ENCODE measurements around the gene SRGAP3. TPM values are rescaled to one million over a fixed set of nuclear protein-coding genes. Genes with fewer than 3 reads are reported as not detected.

SRGAP3 gene
- total RNA-seq, 1 experiment from 2014 or later = not detected

DNA sequence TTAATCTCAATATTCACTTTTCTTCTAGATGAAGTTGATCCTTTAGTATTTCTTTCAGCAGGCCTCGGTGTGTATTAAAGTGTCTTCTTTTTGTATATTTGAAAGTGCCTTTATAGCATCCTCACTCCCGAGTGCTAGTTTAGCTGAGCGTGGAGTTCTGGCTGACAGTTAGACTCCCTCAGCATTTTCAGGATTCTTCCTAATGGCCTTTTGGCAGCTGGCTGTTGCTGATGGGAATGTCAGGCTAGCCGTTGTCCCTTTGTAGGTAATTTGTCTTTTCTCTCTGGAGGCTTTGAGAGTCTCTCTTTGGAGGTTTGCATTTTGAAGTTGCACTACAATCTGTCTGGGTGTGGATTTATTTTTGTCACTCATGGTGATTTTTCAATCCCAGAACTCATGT lies 94.4 kb downstream of the SRGAP3 start:
- Histone ChIP-seq H3K9me3 (replicated peaks) (no peaks in the 10 kb centered on the region), H3K27me3 (peaks cover 10% of the 10 kb centered on the region; the same call in 1 of the 2 replicates), H3K4me3 (no peak overlapping the region), H3K36me3 (no peaks in the 10 kb centered on the region), H3K4me1 (no peaks in the 10 kb centered on the region), H3K27ac (no peak overlapping the region)
- no peak for DNase-seq

DNA sequence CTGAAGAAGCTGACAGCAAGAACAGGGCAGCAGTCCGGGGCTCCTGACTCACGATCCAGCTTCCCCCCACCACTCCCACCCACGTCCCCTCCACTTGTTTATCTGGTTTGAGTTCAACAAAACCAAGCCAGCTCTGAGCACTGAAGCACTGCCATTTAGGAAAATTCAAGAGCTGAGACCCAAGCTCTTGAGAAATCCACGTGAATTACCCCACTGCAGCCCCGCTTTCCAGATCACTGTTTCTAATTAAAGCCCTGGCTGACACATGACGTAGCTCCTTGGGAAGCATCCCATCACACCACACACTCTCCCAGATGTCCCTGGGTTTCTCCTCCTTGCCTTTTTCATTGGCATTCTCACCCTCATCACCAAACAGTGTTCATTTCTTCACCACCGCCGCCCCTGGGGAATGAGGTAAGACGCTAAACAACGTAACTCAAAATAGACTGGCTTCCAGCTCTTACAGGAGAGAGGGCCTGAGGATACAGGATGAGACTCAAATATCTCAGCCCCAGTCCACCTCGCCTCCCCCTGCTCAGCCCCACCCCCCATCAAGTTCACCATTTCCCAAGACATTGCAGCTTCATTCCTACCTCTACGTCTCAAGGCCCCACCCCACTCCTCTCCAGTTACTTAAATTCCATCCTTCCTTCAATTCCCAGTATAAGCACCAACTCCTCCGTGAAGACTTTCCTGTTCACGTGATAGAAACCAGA lies 95.4 kb downstream of the SRGAP3 start:
- no peak for DNase-seq
- H3K9me3 ChIP-seq (replicated peaks) = no peaks in the 10 kb centered on the region

DNA sequence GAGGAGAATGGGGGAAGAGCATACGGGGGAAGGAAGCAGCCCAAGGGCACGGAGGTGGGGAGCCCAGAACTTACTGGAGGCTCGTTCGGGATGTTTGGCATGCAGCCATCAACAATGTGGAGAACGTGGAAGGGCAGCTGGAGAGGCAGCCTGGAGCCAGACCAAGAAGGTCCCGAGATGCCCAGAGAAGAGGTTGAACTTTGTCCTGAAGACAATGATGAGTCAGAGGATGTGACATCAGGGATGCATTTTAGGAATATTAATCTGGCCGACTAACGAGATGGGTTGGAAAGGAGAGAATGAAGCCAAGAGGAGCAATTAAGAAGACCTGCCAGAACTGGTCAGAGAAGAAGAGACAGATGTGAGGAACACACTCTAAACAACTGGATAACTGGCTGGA lies 98.2 kb downstream of the SRGAP3 start:
- Histone ChIP-seq H3K4me1 (no peaks in the 10 kb centered on the region), H3K4me3 (no peak overlapping the region), H3K27ac (no peak overlapping the region), H3K9me3 (replicated peaks) (no peaks in the 10 kb centered on the region), H3K36me3 (no peaks in the 10 kb centered on the region), H3K27me3 (peaks cover 14% of the 10 kb centered on the region; the same call in 1 of the 2 replicates)
- no peak for DNase-seq

More for the DNA sequence above, 95.4 kb downstream of the SRGAP3 start:
- H3K4me1 ChIP-seq = no peaks in the 10 kb centered on the region
- no peak overlapping the region for H3K4me3 ChIP-seq
- no peaks in the 10 kb centered on the region for H3K36me3 ChIP-seq
- no peak overlapping the region for H3K27ac ChIP-seq
- peaks cover 14% of the 10 kb centered on the region; the same call in 1 of the 2 replicates for H3K27me3 ChIP-seq

DNA sequence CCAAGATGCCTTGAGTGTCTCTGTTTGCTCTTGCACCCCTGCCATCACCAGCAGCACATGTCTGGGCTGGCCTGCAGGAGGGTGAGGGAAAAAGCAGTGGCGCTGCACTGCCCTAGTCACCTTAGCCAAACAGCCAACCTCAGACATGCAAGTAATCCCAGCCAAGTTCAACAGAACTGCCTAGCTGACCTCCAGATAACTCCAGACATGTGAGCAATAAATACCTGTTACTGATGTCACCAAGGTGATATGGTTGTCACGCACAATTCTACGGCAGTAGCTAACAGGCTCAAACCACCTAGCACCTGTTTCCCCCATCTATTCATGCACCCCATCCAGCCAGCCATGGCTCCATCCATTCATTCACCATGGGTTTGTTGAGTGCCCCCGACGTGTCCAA lies 99.9 kb downstream of the SRGAP3 start:
- no peak for DNase-seq
- H3K36me3 ChIP-seq = no peaks in the 10 kb centered on the region
- peaks cover 14% of the 10 kb centered on the region; the same call in 1 of the 2 replicates for H3K27me3 ChIP-seq
- no peak overlapping the region for H3K4me3 ChIP-seq
- H3K4me1 ChIP-seq = no peaks in the 10 kb centered on the region
- no peaks in the 10 kb centered on the region for H3K9me3 ChIP-seq (replicated peaks)
- H3K27ac ChIP-seq = no peak overlapping the region

DNA sequence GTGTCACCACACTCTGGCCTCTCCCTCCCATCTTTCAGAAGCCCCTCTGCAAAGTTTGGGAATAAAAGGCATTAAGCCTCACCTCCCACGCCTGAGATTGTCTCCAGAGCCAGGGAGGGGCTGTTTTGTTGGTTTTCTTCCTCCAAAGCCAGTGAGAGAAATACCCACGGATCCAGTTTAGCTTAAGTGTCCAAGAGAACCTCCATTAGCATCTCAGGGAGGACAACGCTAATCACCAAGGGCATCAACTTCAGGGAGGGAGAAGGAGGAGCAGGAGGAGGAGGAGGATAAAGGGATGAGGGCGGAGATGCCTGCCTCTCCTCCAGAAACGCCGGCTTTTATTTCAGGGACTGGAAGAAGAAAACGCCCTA lies 101.6 kb downstream of the SRGAP3 start:
- Histone ChIP-seq H3K27me3 (peaks cover 14% of the 10 kb centered on the region; the same call in 1 of the 2 replicates), H3K4me3 (no peak overlapping the region), H3K9me3 (replicated peaks) (no peaks in the 10 kb centered on the region), H3K36me3 (no peaks in the 10 kb centered on the region), H3K27ac (no peak overlapping the region), H3K4me1 (no peaks in the 10 kb centered on the region)
- no peak for DNase-seq

DNA sequence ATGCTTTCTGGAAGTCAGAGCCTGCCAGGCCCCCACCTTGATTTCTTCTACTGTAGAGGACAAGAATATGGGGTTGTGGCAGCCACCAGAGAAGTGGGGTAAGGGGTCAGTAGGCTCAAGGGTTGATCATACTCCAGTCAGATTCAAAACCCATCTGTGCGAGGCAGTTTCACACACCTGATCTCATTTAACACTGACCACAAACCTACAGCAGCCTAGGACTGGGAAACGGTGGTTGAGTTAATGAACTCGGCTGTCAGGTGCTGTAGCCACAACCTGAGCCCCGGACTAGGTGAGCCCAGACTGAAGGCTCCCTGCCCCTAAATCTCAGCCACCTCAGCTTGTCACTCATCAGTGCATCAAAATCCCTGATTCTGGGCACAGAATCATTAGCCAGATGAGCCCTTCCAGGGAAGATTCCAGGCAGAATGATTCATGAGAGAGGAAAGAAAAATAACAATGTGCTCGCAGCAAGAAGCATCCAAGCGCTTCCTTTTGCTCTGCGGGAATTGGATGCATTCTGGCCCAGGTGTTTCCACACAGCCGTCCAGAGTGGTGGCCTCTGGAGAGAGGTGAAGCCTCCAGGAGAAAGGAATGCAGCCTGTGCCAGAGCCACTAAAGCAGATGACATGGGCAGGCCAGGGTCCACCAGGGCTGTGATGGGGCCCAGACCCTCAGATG lies 102.1 kb downstream of the SRGAP3 start:
- Histone ChIP-seq H3K27ac (no peak overlapping the region), H3K9me3 (replicated peaks) (no peaks in the 10 kb centered on the region)

DNA sequence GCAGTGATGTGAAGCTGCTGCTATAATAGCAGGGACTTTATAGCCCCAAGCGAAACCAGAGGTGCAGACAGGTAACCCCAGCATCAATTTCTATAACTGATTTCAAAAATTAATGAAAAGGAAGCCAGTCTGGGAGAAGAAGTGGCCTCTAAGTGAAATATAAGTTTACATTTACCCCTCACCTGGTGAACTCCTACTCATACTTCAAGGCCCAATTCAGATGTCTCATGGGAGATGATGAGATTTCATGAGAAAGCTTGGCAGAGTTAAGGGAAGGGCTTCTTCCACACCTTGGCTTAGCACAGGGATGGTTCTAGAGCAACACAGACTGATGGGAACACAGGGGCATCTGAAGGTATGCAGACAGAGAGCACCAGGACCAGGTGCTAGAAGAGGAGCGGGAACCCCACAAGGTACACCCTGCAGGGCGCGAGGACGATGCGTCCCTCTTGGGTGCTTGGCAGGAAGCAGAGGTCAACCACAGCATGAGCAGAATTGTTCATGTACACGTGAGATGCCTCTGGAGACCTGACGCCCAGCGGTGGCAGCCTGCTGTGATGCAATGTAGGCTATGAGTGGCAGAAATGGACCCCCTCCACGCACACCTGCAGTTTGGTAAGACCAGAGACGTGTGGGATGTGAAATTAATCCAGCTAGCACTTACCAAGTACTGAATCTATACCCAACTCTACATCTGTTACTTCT lies 102.9 kb downstream of the SRGAP3 start:
- H3K4me3 ChIP-seq = no peak overlapping the region
- no peaks in the 10 kb centered on the region for H3K4me1 ChIP-seq
- no peaks in the 10 kb centered on the region for H3K36me3 ChIP-seq
- H3K27ac ChIP-seq = no peak overlapping the region
- DNase-seq = no peak
- no peaks in the 10 kb centered on the region for H3K9me3 ChIP-seq (replicated peaks)
- H3K27me3 ChIP-seq = peaks cover 10% of the 10 kb centered on the region; the same call in 1 of the 2 replicates

More for the DNA sequence above, 102.1 kb downstream of the SRGAP3 start:
- no peaks in the 10 kb centered on the region for H3K4me1 ChIP-seq
- H3K27me3 ChIP-seq = peaks cover 14% of the 10 kb centered on the region; the same call in 1 of the 2 replicates
- DNase-seq = no peak
- H3K4me3 ChIP-seq = no peak overlapping the region
- no peaks in the 10 kb centered on the region for H3K36me3 ChIP-seq

DNA sequence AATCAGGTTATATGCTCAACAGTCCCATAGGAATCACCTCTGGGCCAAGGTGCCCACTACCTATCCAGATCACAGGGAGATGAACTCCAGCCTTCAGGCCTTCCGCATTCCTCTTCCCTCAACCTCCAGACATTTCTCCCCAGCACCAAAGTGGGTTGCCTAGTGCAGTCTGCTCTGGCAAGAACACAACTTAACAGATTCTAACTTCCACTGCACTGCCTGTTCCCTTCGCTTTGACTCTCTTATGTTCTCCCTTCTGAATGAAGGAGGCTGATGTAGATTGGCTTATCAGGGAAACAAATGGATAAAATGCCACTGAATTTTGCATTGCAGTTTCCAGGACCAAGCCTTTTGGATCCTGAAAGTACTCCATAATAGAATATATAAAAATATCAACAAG lies 106.3 kb downstream of the SRGAP3 start:
- no peak overlapping the region for H3K27ac ChIP-seq
- H3K36me3 ChIP-seq = no peaks in the 10 kb centered on the region
- no peaks in the 10 kb centered on the region for H3K9me3 ChIP-seq (replicated peaks)
- no peaks in the 10 kb centered on the region for H3K4me1 ChIP-seq
- DNase-seq = no peak
- no peaks in the 10 kb centered on the region for H3K27me3 ChIP-seq
- no peak overlapping the region for H3K4me3 ChIP-seq

DNA sequence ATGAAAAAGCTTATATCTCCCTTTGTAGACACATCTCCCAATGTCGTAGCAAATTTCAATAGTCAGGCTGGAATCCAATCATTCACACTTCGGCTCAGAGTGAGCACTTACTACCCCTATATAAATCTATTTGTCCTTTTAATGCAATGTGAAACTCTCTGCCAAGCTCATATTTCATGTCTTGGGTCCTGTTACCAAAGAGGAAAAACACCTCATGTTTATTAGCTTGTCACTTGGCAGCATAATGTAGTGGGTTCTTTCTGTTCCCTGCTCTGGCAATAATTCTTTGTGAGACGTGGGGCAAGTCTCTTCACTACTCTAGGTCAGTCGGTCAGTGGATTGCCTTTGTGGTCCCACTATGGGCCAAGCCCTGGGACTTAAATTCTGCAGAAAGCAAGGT lies 107.1 kb downstream of the SRGAP3 start:
- no peak for DNase-seq
- Histone ChIP-seq H3K36me3 (no peaks in the 10 kb centered on the region), H3K27me3 (no peaks in the 10 kb centered on the region), H3K4me1 (no peaks in the 10 kb centered on the region), H3K27ac (no peak overlapping the region), H3K9me3 (replicated peaks) (no peaks in the 10 kb centered on the region), H3K4me3 (no peak overlapping the region)

DNA sequence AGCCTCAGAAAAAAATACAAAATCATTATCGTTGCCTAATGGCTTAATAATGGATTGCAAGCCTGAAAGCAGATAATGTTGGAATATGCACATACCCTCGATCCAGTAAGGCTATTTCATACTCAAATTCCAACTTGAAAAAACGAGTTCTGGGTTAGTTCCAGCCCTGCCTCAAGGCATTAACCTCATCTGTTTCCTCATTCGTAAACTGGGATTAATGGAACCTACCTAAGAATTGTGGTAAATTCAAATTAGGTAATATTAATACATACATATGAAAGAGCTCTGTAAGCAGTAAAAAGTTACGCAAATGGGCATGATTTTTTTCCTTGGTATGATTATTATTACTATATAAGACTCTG lies 107.5 kb downstream of the SRGAP3 start:
- no peaks in the 10 kb centered on the region for H3K9me3 ChIP-seq (replicated peaks)
- H3K4me1 ChIP-seq = no peaks in the 10 kb centered on the region
- no peaks in the 10 kb centered on the region for H3K36me3 ChIP-seq
- no peak overlapping the region for H3K27ac ChIP-seq
- H3K27me3 ChIP-seq = no peaks in the 10 kb centered on the region
- H3K4me3 ChIP-seq = no peak overlapping the region
- no peak for DNase-seq

DNA sequence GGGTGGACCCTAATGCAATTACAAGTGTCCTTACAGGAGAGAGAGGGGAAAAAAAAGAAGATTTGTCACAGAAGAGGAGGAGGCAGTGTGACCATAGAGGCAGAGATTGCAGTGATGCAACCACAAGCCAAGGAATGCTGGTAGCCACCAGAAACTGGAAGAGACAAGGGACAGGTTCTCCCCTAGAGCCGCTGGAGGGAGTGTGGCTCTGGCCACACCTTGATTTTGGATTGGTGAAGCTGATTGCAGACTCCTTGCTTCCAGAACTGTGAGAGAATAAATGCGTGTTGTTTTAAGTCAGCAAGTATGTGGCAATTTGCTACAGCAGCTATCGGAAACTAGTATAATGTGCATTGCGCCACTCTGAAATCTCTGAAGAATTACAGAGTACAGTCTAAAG lies 110.1 kb downstream of the SRGAP3 start:
- no peak overlapping the region for H3K27ac ChIP-seq
- no peaks in the 10 kb centered on the region for H3K36me3 ChIP-seq
- DNase-seq = no peak
- H3K4me1 ChIP-seq = no peaks in the 10 kb centered on the region
- no peaks in the 10 kb centered on the region for H3K9me3 ChIP-seq (replicated peaks)
- H3K4me3 ChIP-seq = no peak overlapping the region
- H3K27me3 ChIP-seq = no peaks in the 10 kb centered on the region

DNA sequence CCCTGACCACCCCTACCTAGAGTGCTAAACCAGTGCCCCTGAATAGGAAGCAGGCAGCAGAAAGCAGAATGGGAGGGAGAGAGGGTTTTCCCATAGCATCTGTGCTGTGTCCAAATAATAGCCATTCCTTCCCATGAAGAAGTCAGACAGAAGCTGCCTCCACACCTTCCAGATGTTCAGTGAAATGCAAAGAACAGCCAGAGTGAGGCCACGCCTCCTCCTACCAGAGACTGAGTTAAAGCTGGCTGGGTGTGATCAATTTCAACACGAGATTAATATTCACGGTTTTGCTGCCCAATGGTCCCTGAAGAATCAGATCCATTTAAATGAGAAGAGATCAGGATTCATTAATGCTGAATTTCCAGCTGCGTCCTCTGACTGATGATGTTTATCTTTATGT lies 111.8 kb downstream of the SRGAP3 start:
- no peaks in the 10 kb centered on the region for H3K27me3 ChIP-seq
- no peak overlapping the region for H3K27ac ChIP-seq
- no peak for DNase-seq
- H3K4me3 ChIP-seq = no peak overlapping the region
- no peaks in the 10 kb centered on the region for H3K9me3 ChIP-seq (replicated peaks)
- H3K36me3 ChIP-seq = no peaks in the 10 kb centered on the region
- no peaks in the 10 kb centered on the region for H3K4me1 ChIP-seq

DNA sequence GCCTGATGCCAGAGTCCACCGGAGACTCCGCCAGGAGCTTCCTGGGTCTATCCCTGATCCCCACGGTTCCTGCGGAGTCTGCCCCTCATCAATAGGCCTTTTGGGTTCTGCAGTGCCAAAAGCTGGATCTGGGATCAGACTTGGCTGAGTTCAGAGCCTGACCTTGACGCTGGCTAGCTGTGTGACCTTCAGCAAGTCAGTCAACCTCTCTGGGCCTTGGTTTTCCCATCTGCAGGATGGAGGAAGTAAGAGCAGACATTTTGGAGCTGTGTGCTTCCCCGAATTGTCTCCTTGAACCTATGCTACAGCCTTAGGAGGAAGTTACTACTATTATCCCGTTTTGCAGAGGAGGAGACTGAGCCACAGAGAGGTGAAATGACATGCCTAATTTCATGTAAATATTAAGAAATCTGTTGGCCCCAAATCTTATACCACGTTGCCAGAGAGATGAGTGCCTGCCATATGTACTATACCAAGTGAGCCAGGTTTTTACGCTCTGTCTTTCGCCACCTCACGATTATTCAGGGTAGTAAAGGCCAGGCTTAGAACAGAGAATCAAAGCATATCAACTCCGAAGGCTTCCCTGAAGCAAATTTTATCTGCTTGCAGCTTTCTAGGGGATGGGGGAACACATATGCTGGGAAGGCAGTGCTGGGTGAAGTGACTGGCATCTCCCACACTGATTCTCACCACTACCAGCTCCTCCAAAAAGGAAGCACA lies 112.5 kb downstream of the SRGAP3 start:
- Histone ChIP-seq H3K4me1 (no peaks in the 10 kb centered on the region), H3K36me3 (no peaks in the 10 kb centered on the region), H3K9me3 (replicated peaks) (no peaks in the 10 kb centered on the region), H3K27ac (no peak overlapping the region), H3K4me3 (no peak overlapping the region), H3K27me3 (no peaks in the 10 kb centered on the region; the same call in 1 of the 2 replicates)
- DNase-seq = no peak

DNA sequence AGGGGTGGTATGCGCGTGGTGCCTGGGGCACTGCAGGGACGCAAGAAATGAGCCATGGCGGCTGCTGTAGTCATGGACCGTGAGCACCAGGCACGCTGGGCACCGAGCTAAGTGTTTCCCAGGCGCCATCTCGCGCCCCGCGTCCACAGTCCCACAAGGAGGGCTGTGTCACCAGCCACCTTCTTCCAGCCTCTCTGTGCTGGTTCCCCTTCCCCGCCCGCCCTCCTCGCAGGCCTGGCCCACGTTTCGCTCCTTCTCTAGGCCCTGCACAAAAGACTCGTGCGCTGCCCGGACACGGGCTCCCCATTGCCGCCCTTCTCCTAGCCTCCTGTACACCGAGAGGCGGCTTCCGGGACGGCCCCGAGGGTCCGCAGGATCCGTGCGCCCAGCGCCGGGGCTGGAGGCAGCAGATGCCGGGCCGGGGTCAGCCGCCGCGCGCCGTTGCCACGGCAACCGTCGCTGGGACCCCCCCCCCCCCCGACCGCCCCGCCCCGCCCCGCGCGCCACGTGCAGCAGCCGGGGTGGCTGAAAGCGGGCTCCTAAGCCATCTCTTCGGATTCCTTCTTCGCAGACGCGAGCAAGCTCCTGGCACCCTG lies 113.4 kb downstream of the SRGAP3 start:
- no peaks in the 10 kb centered on the region for H3K4me1 ChIP-seq
- no peak for DNase-seq
- H3K9me3 ChIP-seq (replicated peaks) = no peaks in the 10 kb centered on the region
- no peaks in the 10 kb centered on the region; the same call in none of the 2 replicates for H3K27me3 ChIP-seq
- H3K36me3 ChIP-seq = no peaks in the 10 kb centered on the region
- no peak overlapping the region for H3K4me3 ChIP-seq
- H3K27ac ChIP-seq = no peak overlapping the region
